HepG2 (cell line): ENCODE measurements around the gene NATD1. TPM values are rescaled to one million over a fixed set of nuclear protein-coding genes. Genes with fewer than 3 reads are reported as not detected.

Source experiments
- BHLHE40 ChIP-seq: IDR thresholded peaks from 2 replicates; pipeline ENCODE4 v1.6.1; 2011; ENCODE audit warnings: low read length, improper control_type of control experiment
- GTF3A ChIP-seq: sonication (generic); formaldehyde crosslinking; conservative IDR thresholded peaks from 2 replicates; pipeline ENCODE4 v1.4.0; 2020; ENCODE audit warnings: mild to moderate bottlenecking, missing genetic modification reagents
- MLLT10 ChIP-seq: sonication (generic); formaldehyde crosslinking; IDR thresholded peaks from 2 replicates; pipeline ENCODE4 v1.4.0; 2020; ENCODE audit warnings: missing genetic modification reagents
- MLX ChIP-seq: IDR thresholded peaks from 2 replicates; pipeline ENCODE4 v1.6.1; 2016
- NBN ChIP-seq: fragments of 450-650 bp; conservative IDR thresholded peaks from 2 replicates; pipeline ENCODE4 v1.6.1; 2017
- RXRB ChIP-seq: IDR thresholded peaks from 2 replicates; pipeline ENCODE4 v1.6.1; 2016; ENCODE audit warnings: borderline replicate concordance, missing genetic modification reagents, missing compliant biosample characterization
- STAT6 ChIP-seq: sonication (generic); formaldehyde crosslinking; IDR thresholded peaks from 2 replicates; pipeline ENCODE4 v1.4.0; 2020; ENCODE audit warnings: missing genetic modification reagents, mild to moderate bottlenecking, borderline replicate concordance
- TGIF2 ChIP-seq: IDR thresholded peaks from 2 replicates; pipeline ENCODE4 v1.6.1; 2016; ENCODE audit warnings: control low read depth, missing compliant biosample characterization
- ZNF33B ChIP-seq: sonication (generic); formaldehyde crosslinking; IDR thresholded peaks from 2 replicates; pipeline ENCODE4 v1.5.1; 2020; ENCODE audit warnings: mild to moderate bottlenecking, missing genetic modification reagents
- ZNF782 ChIP-seq: sonication (generic); formaldehyde crosslinking; IDR thresholded peaks from 2 replicates; pipeline ENCODE4 v1.4.0; 2020; ENCODE audit warnings: missing genetic modification reagents, mild to moderate bottlenecking, borderline replicate concordance
- polyA plus RNA-seq, 8 experiments: library from polyadenylated mRNA; depleted of rRNA in 3 of 8; stranded (reverse) in 7 of 8; unstranded in 1 of 8; fragments of >200 nt; fragmentation: Illumina TruSeq in 4 of 8; extraction: Trizol in 4 of 8; gene quantifications; 2 replicates each; pipeline versions ENCODE4 v1.2.1 to v1.2.3, GENCODE V29; 2011 to 2016; ENCODE audit warnings: low read depth in 4 of 8, missing spikeins in 1 of 8, mixed read lengths in 1 of 8; ENCODE audit not compliant: insufficient read depth in 1 of 8
- total RNA-seq, 5 experiments: library from RNA; depleted of rRNA; stranded (reverse); fragments of >200 nt; fragmentation: Illumina TruSeq; extraction: Trizol; gene quantifications; 2 replicates each; pipeline ENCODE4 v1.2.3, GENCODE V29; 2016; ENCODE audit warnings: low read depth in 1 of 5
- TF ChIP-seq, protein P1 (sequence below): sonication (generic); formaldehyde crosslinking; IDR thresholded peaks from 2 replicates; pipeline ENCODE4 v1.5.0; 2020; ENCODE audit warnings: mild to moderate bottlenecking, missing genetic modification reagents
- TF ChIP-seq, protein P2 (sequence below): sonication (generic); formaldehyde crosslinking; IDR thresholded peaks from 2 replicates; pipeline ENCODE4 v1.9.0; 2021; ENCODE audit warnings: missing genetic modification reagents, mild to moderate bottlenecking, borderline replicate concordance
- TF ChIP-seq, protein P3 (sequence below): sonication (generic); formaldehyde crosslinking; IDR thresholded peaks from 2 replicates; pipeline ENCODE4 v1.5.0; 2020; ENCODE audit warnings: missing genetic modification reagents
- TF ChIP-seq, protein P4 (sequence below): sonication (generic); formaldehyde crosslinking; IDR thresholded peaks from 2 replicates; pipeline ENCODE4 v1.4.0; 2020; ENCODE audit warnings: missing genetic modification reagents
- TF ChIP-seq, protein P5 (sequence below): sonication (generic); formaldehyde crosslinking; IDR thresholded peaks from 2 replicates; pipeline ENCODE4 v1.5.0; 2020; ENCODE audit warnings: mild to moderate bottlenecking, missing genetic modification reagents

Gene NATD1
- total and polyA plus RNA-seq, 2 of the 13 experiments (the other 11 are each of a cell fraction or from before 2014, with no cell fraction given), result 0.31 to 2.3 TPM

DNA sequence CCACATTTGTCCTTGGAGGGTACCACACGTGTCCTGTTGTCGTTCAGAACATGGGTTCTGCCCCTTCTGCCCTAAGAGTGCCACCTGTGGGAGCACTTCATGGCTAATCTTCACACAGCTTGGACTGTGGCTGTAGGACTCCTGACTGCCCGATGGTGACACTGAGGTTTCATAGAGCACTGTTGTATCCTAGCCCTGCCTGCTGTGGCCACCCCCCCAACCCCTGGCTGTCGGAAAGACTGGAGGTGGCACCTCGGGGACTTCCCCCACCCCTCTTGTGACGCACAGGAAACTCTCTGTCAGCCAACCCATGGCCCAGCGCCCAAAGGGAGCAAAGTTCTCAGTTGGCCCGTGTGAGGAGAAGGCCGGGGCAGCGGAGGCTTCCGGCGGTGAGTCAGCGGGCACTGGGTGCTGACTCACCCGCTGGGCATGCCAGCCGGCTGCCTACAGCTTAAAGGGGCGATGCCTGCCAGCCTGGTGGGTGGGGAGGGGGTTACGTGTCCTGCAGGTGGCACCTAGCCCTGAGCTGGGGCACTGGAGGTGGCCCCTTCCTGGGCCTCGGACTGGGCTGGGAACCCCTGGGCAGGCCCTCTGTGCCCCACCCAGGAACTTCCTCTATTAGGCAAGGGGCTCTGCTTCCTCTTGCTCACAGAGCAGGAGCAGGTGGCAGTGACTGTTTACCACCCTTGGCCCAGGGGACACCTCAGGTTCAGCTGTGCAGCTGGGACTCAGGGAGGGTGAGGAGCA lies 34.7 kb upstream of the NATD1 start (continued):
- TF ChIP-seq BHLHE40 (peak; percentile 66), STAT6 (CRISPR knock-in tag) (no peak), ZNF33B (CRISPR knock-in tag) (no peak), TGIF2 (peak; percentile 68; the same call in 1 of the 2 replicates), MLLT10 (CRISPR knock-in tag) (no peak), ZNF782 (CRISPR knock-in tag) (peak; percentile 33; the same call in 1 of the 2 replicates), MLX (CRISPR knock-in tag) (peak; percentile 52; the same call in 1 of the 2 replicates), RXRB (peak; percentile 30; the same call in 1 of the 2 replicates), GTF3A (CRISPR knock-in tag) (no peak), NBN (no peak)
- TF ChIP-seq, protein P1, sequence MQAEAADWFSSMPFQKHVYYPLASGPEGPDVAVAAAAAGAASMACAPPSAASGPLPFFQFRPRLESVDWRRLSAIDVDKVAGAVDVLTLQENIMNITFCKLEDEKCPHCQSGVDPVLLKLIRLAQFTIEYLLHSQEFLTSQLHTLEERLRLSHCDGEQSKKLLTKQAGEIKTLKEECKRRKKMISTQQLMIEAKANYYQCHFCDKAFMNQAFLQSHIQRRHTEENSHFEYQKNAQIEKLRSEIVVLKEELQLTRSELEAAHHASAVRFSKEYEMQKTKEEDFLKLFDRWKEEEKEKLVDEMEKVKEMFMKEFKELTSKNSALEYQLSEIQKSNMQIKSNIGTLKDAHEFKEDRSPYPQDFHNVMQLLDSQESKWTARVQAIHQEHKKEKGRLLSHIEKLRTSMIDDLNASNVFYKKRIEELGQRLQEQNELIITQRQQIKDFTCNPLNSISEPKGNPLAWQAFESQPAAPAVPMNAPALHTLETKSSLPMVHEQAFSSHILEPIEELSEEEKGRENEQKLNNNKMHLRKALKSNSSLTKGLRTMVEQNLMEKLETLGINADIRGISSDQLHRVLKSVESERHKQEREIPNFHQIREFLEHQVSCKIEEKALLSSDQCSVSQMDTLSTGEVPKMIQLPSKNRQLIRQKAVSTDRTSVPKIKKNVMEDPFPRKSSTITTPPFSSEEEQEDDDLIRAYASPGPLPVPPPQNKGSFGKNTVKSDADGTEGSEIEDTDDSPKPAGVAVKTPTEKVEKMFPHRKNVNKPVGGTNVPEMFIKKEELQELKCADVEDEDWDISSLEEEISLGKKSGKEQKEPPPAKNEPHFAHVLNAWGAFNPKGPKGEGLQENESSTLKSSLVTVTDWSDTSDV (CRISPR knock-in tag), result no peak
- TF ChIP-seq, protein P2, sequence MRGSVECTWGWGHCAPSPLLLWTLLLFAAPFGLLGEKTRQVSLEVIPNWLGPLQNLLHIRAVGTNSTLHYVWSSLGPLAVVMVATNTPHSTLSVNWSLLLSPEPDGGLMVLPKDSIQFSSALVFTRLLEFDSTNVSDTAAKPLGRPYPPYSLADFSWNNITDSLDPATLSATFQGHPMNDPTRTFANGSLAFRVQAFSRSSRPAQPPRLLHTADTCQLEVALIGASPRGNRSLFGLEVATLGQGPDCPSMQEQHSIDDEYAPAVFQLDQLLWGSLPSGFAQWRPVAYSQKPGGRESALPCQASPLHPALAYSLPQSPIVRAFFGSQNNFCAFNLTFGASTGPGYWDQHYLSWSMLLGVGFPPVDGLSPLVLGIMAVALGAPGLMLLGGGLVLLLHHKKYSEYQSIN (CRISPR knock-in tag), result no peak
- TF ChIP-seq, protein P3, sequence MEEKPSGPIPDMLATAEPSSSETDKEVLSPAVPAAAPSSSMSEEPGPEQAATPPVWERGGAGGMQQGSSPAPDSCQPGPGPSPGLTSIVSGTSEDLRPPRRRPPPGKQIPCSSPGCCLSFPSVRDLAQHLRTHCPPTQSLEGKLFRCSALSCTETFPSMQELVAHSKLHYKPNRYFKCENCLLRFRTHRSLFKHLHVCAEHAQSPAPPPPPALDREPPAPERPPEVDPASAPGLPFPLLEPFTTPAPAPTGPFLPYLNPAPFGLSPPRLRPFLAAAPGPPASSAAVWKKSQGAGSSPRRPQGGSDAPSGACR (CRISPR knock-in tag), result 0 out of 2 replicates have a peak, but pooled peaks have one; percentile 55
- TF ChIP-seq, protein P4, sequence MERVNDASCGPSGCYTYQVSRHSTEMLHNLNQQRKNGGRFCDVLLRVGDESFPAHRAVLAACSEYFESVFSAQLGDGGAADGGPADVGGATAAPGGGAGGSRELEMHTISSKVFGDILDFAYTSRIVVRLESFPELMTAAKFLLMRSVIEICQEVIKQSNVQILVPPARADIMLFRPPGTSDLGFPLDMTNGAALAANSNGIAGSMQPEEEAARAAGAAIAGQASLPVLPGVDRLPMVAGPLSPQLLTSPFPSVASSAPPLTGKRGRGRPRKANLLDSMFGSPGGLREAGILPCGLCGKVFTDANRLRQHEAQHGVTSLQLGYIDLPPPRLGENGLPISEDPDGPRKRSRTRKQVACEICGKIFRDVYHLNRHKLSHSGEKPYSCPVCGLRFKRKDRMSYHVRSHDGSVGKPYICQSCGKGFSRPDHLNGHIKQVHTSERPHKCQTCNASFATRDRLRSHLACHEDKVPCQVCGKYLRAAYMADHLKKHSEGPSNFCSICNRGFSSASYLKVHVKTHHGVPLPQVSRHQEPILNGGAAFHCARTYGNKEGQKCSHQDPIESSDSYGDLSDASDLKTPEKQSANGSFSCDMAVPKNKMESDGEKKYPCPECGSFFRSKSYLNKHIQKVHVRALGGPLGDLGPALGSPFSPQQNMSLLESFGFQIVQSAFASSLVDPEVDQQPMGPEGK (CRISPR knock-in tag), result peak; percentile 82
- TF ChIP-seq, protein P5, sequence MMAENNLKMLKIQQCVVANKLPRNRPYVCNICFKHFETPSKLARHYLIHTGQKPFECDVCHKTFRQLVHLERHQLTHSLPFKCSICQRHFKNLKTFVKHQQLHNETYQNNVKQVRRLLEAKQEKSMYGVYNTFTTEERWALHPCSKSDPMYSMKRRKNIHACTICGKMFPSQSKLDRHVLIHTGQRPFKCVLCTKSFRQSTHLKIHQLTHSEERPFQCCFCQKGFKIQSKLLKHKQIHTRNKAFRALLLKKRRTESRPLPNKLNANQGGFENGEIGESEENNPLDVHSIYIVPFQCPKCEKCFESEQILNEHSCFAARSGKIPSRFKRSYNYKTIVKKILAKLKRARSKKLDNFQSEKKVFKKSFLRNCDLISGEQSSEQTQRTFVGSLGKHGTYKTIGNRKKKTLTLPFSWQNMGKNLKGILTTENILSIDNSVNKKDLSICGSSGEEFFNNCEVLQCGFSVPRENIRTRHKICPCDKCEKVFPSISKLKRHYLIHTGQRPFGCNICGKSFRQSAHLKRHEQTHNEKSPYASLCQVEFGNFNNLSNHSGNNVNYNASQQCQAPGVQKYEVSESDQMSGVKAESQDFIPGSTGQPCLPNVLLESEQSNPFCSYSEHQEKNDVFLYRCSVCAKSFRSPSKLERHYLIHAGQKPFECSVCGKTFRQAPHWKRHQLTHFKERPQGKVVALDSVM (CRISPR knock-in tag), result peak; percentile 65
